Stimulated activated naive CD8-positive, alpha-beta T cell treated with anti-CD3 and anti-CD28 coated beads, Interleukin-15, Interleukin-2, amounts not matched to agents 100 ng/mL and 50 ng/mL, for 24 hours (primary cell): ENCODE results near the gene ATP13A3.

Experiments
- H3K27ac Mint-ChIP-seq: one replicate; pipeline ENCODE4 v1.8.0; 2021; ENCODE audit warnings: mild to moderate bottlenecking, mixed read lengths
- H3K27me3 Mint-ChIP-seq: one replicate; pipeline ENCODE4 v1.8.0; 2021; ENCODE audit warnings: mixed read lengths
- H3K36me3 Mint-ChIP-seq: one replicate; pipeline ENCODE4 v1.8.0; 2021; ENCODE audit warnings: low read depth, mixed read lengths
- H3K4me1 Mint-ChIP-seq: one replicate; pipeline ENCODE4 v1.8.0; 2021; ENCODE audit warnings: low read depth, mixed read lengths
- H3K4me3 Mint-ChIP-seq: one replicate; pipeline ENCODE4 v1.8.0; 2021; ENCODE audit warnings: mild to moderate bottlenecking, mixed read lengths
- H3K9me3 Mint-ChIP-seq: one replicate; pipeline ENCODE4 v1.8.0; 2021; ENCODE audit warnings: mixed read lengths

Gene ATP13A3

DNA sequence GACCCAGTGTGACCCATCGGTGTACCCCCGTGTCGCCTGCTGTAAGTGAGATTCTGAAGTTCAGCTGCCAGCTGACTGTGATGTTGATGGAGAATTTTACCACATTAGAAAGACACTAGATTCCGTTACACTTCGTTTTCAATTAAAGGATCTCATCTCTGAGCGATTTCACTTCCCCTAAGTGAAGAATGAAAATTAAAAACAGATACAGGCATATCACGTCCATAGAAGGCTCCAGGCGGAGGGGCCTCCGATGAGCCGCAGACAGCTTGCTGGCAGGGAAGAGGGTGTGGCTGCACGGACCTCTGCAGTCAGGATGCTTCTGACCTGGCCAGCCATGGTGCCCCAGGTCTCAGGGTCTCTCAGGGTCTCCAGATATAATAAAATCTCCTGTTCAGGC, 129.1 kb downstream of the ATP13A3 start:
- no peak overlapping the region for H3K4me3 Mint-ChIP-seq
- no peaks in the 10 kb centered on the region for H3K4me1 Mint-ChIP-seq
- no peak overlapping the region for H3K27ac Mint-ChIP-seq
- no peaks in the 10 kb centered on the region for H3K36me3 Mint-ChIP-seq
- no peaks in the 10 kb centered on the region for H3K9me3 Mint-ChIP-seq
- H3K27me3 Mint-ChIP-seq, result peaks cover 3% of the 10 kb centered on the region

DNA sequence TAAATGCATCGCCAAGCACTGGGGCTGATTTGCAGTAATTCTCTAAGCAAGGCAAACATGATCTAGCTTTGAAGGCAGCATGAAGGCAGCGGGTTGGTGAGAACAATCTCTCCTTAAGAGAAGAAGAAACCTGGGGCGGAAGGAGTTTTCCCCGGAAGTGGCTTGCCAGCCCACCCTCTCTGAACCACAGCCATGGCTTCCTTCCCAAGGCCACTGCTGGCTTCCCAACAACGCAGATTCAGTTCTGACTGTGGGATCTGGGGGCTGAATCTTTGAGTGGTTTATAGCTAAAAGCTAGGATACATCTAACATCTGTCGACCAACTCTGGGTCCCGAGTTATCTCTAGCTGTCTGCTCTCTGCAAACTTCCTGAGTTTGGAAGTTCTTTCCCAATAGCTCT, 131.4 kb downstream of the ATP13A3 start:
- no peak overlapping the region for H3K4me3 Mint-ChIP-seq
- no peaks in the 10 kb centered on the region for H3K36me3 Mint-ChIP-seq
- no peak overlapping the region for H3K27ac Mint-ChIP-seq
- H3K4me1 Mint-ChIP-seq, result no peaks in the 10 kb centered on the region
- peaks cover 3% of the 10 kb centered on the region for H3K27me3 Mint-ChIP-seq
- H3K9me3 Mint-ChIP-seq, result no peaks in the 10 kb centered on the region

DNA sequence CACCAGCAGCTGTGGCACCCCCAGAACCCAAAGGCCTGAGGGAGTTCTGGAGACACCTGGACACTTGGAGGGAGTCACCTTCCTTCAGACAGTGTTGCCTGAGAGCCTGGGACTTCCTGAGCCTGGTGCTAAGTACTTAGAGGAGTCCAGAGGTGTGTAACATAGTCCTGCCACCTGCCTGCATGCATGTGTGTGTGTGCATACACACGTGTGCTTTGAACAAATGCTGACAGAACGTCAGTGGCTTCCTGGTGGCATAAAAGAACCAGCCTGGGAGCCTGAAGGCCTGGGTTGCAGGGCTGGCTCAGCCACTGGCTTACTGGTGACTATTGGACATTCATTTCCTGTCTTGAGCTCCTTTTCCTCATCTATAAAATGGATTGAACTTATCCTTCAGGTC, 132.5 kb downstream of the ATP13A3 start:
- Mint-ChIP-seq H3K27me3 (peaks cover 3% of the 10 kb centered on the region), H3K27ac (no peak overlapping the region), H3K4me1 (no peaks in the 10 kb centered on the region), H3K36me3 (no peaks in the 10 kb centered on the region), H3K4me3 (no peak overlapping the region), H3K9me3 (no peaks in the 10 kb centered on the region)
